Stomach smooth muscle (tissue), 2 donors: ENCODE measurements around the gene TSEN15.

ENCODE experiments used
- H3K27ac ChIP-seq: one replicate; pipeline ENCODE4 v1.7.0; 2013; ENCODE audit warnings: mild to moderate bottlenecking, low read length, inconsistent platforms
- H3K27me3 ChIP-seq, 2 donors: one replicate each; pipeline ENCODE4 v1.7.0; 2013; ENCODE audit warnings: low read length in 2 of 2; ENCODE audit not compliant: insufficient read depth in 2 of 2, control insufficient read depth in 1 of 2
- H3K36me3 ChIP-seq, 2 donors: one replicate each; pipeline ENCODE4 v1.7.0; 2013; ENCODE audit warnings: low read length in 2 of 2; ENCODE audit not compliant: control insufficient read depth in 2 of 2, insufficient read depth in 2 of 2
- H3K4me1 ChIP-seq: one replicate; pipeline ENCODE4 v1.7.0; 2013; ENCODE audit warnings: low read length; ENCODE audit not compliant: control insufficient read depth, insufficient read depth
- H3K4me3 ChIP-seq, 2 donors: one replicate each; pipeline ENCODE4 v1.7.0; 2013; ENCODE audit warnings: low read length in 2 of 2
- H3K9ac ChIP-seq, 2 donors: one replicate each; pipeline ENCODE4 v1.7.0; 2013; ENCODE audit warnings: low read length in 2 of 2, mild to moderate bottlenecking in 1 of 2
- H3K9me3 ChIP-seq, 2 donors: one replicate each; pipeline ENCODE4 v1.7.0; 2013; ENCODE audit warnings: low read length in 2 of 2; ENCODE audit not compliant: control insufficient read depth in 2 of 2
- donor health status: healthy.
- donor health status: Pancreatic carcinoma.

TSEN15 gene

GRCh38 chr1:184031092-184031408 lies 20.5 kb upstream of the TSEN15 start:
- Histone ChIP-seq H3K9me3 (no peaks in the 10 kb centered on the region), H3K4me1 (peaks cover 7% of the 10 kb centered on the region), H3K9ac (no peak overlapping the region), H3K36me3 (no peaks in the 10 kb centered on the region), H3K4me3 (no peak overlapping the region), H3K27ac (no peak overlapping the region), H3K27me3 (no peaks in the 10 kb centered on the region)

- H3K27ac ChIP-seq = no peak overlapping the region
- H3K9me3 ChIP-seq = no peaks in the 10 kb centered on the region
- no peaks in the 10 kb centered on the region for H3K27me3 ChIP-seq
- no peak overlapping the region for H3K9ac ChIP-seq
- no peak overlapping the region for H3K4me3 ChIP-seq
- H3K4me1 ChIP-seq = peaks cover 12% of the 10 kb centered on the region
- no peaks in the 10 kb centered on the region for H3K36me3 ChIP-seq
Measured at GRCh38 chr1:184031409-184032107, 20.0 kb upstream of the TSEN15 start.

GRCh38 chr1:184032306-184032929 lies 19.1 kb upstream of the TSEN15 start:
- Histone ChIP-seq H3K9me3 (no peaks in the 10 kb centered on the region), H3K36me3 (no peaks in the 10 kb centered on the region), H3K4me3 (no peak overlapping the region), H3K4me1 (peaks cover 13% of the 10 kb centered on the region), H3K27ac (no peak overlapping the region), H3K27me3 (no peaks in the 10 kb centered on the region), H3K9ac (no peak overlapping the region)

GRCh38 chr1:184032930-184033418 lies 18.6 kb upstream of the TSEN15 start:
- no peak overlapping the region for H3K4me3 ChIP-seq
- H3K4me1 ChIP-seq = peaks cover 13% of the 10 kb centered on the region
- H3K9ac ChIP-seq = no peak overlapping the region
- no peaks in the 10 kb centered on the region for H3K27me3 ChIP-seq
- no peaks in the 10 kb centered on the region for H3K36me3 ChIP-seq
- H3K27ac ChIP-seq = no peak overlapping the region
- no peaks in the 10 kb centered on the region for H3K9me3 ChIP-seq

GRCh38 chr1:184033711-184034167 lies 17.8 kb upstream of the TSEN15 start:
- H3K4me3 ChIP-seq = no peak overlapping the region
- no peaks in the 10 kb centered on the region for H3K36me3 ChIP-seq
- H3K27me3 ChIP-seq = no peaks in the 10 kb centered on the region
- H3K27ac ChIP-seq = no peak overlapping the region
- no peak overlapping the region for H3K9ac ChIP-seq
- peaks cover 10% of the 10 kb centered on the region for H3K4me1 ChIP-seq
- H3K9me3 ChIP-seq = no peaks in the 10 kb centered on the region

GRCh38 chr1:184034761-184035379 lies 16.7 kb upstream of the TSEN15 start:
- Histone ChIP-seq H3K4me1 (peaks cover 10% of the 10 kb centered on the region), H3K9ac (no peak overlapping the region), H3K27ac (no peak overlapping the region), H3K9me3 (no peaks in the 10 kb centered on the region), H3K4me3 (no peak overlapping the region), H3K27me3 (no peaks in the 10 kb centered on the region), H3K36me3 (no peaks in the 10 kb centered on the region)

- Histone ChIP-seq H3K9ac (peak overlapping the region; percentile 52 to 74), H3K4me1 (peaks cover 10% of the 10 kb centered on the region), H3K4me3 (peak overlapping the region; percentile 80 to 86), H3K27me3 (no peaks in the 10 kb centered on the region), H3K9me3 (no peaks in the 10 kb centered on the region), H3K36me3 (no peaks in the 10 kb centered on the region), H3K27ac (peak overlapping the region; percentile 32)
Measured at GRCh38 chr1:184035719-184036516, 15.6 kb upstream of the TSEN15 start.

GRCh38 chr1:184036517-184036949 lies 15.0 kb upstream of the TSEN15 start:
- peak overlapping the region; percentile 52 to 74 for H3K9ac ChIP-seq
- H3K4me3 ChIP-seq = peak overlapping the region; percentile 80 to 86
- peaks cover 10% of the 10 kb centered on the region for H3K4me1 ChIP-seq
- H3K9me3 ChIP-seq = no peaks in the 10 kb centered on the region
- H3K36me3 ChIP-seq = no peaks in the 10 kb centered on the region
- H3K27ac ChIP-seq = peak overlapping the region; percentile 32
- no peaks in the 10 kb centered on the region for H3K27me3 ChIP-seq

- H3K4me1 ChIP-seq = peaks cover 10% of the 10 kb centered on the region
- H3K27ac ChIP-seq = no peak overlapping the region
- no peaks in the 10 kb centered on the region for H3K27me3 ChIP-seq
- no peaks in the 10 kb centered on the region for H3K36me3 ChIP-seq
- peak overlapping the region; percentile 80 to 86 for H3K4me3 ChIP-seq
- no peaks in the 10 kb centered on the region for H3K9me3 ChIP-seq
- H3K9ac ChIP-seq = peak overlapping the region; percentile 40 to 42
Measured at GRCh38 chr1:184037849-184038591, 13.5 kb upstream of the TSEN15 start.

GRCh38 chr1:184039126-184039525 lies 12.4 kb upstream of the TSEN15 start:
- Histone ChIP-seq H3K27ac (no peak overlapping the region), H3K4me3 (no peak overlapping the region), H3K36me3 (no peaks in the 10 kb centered on the region), H3K9me3 (no peaks in the 10 kb centered on the region), H3K27me3 (no peaks in the 10 kb centered on the region), H3K9ac (no peak overlapping the region), H3K4me1 (peaks cover 10% of the 10 kb centered on the region)
